ENCODE measurements around the gene PERM1. TPM values are rescaled to one million over a fixed set of nuclear protein-coding genes. Genes with fewer than 3 reads are reported as not detected.
"Not testable (repeated sequence)": the region's sequence is repeated elsewhere in the genome, so short reads cannot be mapped to it uniquely, and the experiment has no call there.

Gene PERM1
- total and polyA plus RNA-seq, 9 of the 15 experiments (the other 6 are each of a cell fraction or from before 2014, with no cell fraction given) = not detected

DNA sequence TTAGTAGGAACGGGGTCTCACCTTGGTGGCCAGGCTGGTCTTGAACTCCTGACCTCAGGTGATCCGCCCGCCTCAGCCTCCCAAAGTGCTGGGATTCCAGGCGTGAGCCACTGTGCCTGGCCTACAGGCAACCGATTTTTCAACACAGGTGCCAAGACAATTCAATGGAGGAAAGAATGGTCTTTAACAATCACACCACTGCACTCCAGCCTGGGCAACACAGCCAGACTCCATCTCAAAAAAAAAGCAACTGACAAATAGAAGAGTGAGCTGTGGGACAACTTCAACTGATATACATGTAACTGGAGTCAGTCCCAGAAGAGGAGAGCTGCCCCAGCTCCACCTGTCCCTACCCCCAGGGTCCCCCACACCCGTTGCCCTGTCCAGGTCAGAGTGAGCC is 12.7 kb upstream of the PERM1 start:
- FAIRE-seq; H3K9ac ChIP-seq (ENCODE audit: insufficient read depth in 1 of 2, low read depth in 2 of 2, low read length in 2 of 2); H3K27ac ChIP-seq (ENCODE audit: extremely low read depth, low read depth, low read length); BruUV-seq (replicated peaks); H4K20me1 ChIP-seq (replicated peaks; ENCODE audit: control insufficient read depth, insufficient read depth, low read length); H3K4me2 ChIP-seq (ENCODE audit: insufficient read depth, low read length); H2AFZ ChIP-seq (ENCODE audit: low read depth, low read length); H3K9me1 ChIP-seq (ENCODE audit: control insufficient read depth, insufficient read depth, low read length); ATAC-seq; H3K9me3 ChIP-seq (replicated peaks; ENCODE audit: control insufficient read depth, insufficient read depth, low read depth, low read length); H3K36me3 ChIP-seq (ENCODE audit: control insufficient read depth, insufficient read depth, low read length); H3K4me3 ChIP-seq; DNase-seq (ENCODE audit: extremely low read depth in 1 of 4, low spot score in 3 of 4); H3K79me2 ChIP-seq (ENCODE audit: control insufficient read depth, insufficient read depth, low read length); in situ Hi-C loops (cut with MboI); CTCF ChIA-PET (ENCODE audit: low intra/inter-chr PET ratio); intact Hi-C loops (cut with micrococcal nuclease): not testable (repeated sequence)
- H3K4me1 ChIP-seq (replicated peaks in 1 of 2; ENCODE audit: control insufficient read depth in 2 of 2, insufficient read depth in 2 of 2, low read length in 2 of 2) = peaks cover 0 to 45% of the 10 kb centered on the region in 2 experiments; a peak in 3 of 5 replicates
- WGBS (ENCODE audit: insufficient coverage, low coverage, missing lambda C conversion rate) = 19% methylated on average over 5 of the region's 6 CpGs
- peaks cover 2 to 15% of the 10 kb centered on the region in 2 experiments; a peak in 4 of 5 replicates for H3K27me3 ChIP-seq (ENCODE audit: control insufficient read depth in 2 of 2, insufficient read depth in 2 of 2, low read length in 2 of 2)
- TF ChIP-seq ZNF121 (CRISPR knock-in tag; conservative IDR thresholded peaks at IDR 0.05) = 0 out of 2 replicates have a peak, but pooled peaks have one; percentile 40
- POLR2A ChIA-PET = interaction anchor here (0.7 to 1.5 kb wide), 2 partner anchors 11 to 52 kb away, joined by 3 to 5 read pairs; no protein-coding TSS in a partner anchor

DNA sequence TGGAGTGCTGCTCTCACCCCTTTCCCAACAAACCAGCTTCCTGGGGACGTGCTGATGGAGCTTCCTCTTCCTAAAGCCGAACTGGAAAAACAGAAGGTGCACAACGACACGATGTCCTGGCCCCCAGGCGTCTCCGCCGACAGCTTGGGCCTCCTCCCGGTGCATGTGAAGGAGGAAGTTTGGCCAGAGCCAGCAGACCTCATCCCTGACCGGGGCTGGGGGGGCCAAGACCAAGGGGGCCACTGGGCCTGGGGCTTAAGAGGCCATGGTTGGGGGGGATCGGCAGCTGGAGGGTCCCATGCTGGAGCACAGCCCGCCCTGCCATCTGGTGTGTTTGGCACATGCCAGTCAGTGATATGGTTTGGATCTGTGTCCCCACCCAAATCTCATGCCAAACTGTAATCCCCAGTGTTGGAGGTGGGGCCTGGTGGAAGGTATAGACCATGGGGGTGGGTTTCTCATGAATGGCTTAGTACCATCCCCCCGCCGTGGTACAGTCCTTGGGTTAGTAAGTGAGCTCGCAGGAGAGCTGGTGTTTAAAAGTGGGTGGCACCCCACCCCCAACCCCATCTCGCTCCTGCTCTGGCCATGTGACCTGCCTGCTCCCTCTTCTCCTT is 11.6 kb upstream of the PERM1 start:
- Histone ChIP-seq H3K9ac (ENCODE audit: insufficient read depth in 1 of 2, low read depth in 2 of 2, low read length in 2 of 2) (no peak overlapping the region; a peak in 1 of 4 replicates), H3K36me3 (ENCODE audit: control insufficient read depth, insufficient read depth, low read length) (no peaks in the 10 kb centered on the region), H3K27ac (ENCODE audit: extremely low read depth, low read depth, low read length) (no peak overlapping the region), H4K20me1 (replicated peaks; ENCODE audit: control insufficient read depth, insufficient read depth, low read length) (peaks cover 9% of the 10 kb centered on the region; the same call in 1 of the 2 replicates), H3K9me3 (replicated peaks; ENCODE audit: control insufficient read depth, insufficient read depth, low read depth, low read length) (no peaks in the 10 kb centered on the region), H3K9me1 (ENCODE audit: control insufficient read depth, insufficient read depth, low read length) (no peaks in the 10 kb centered on the region), H3K27me3 (ENCODE audit: control insufficient read depth in 2 of 2, insufficient read depth in 2 of 2, low read length in 2 of 2) (peaks cover 10 to 18% of the 10 kb centered on the region in 2 experiments; a peak in 4 of 5 replicates), H3K4me2 (ENCODE audit: insufficient read depth, low read length) (no peak overlapping the region), H3K4me1 (replicated peaks in 1 of 2; ENCODE audit: control insufficient read depth in 2 of 2, insufficient read depth in 2 of 2, low read length in 2 of 2) (peaks cover 0 to 35% of the 10 kb centered on the region in 2 experiments; a peak in 3 of 5 replicates), H3K79me2 (ENCODE audit: control insufficient read depth, insufficient read depth, low read length) (no peaks in the 10 kb centered on the region), H2AFZ (ENCODE audit: low read depth, low read length) (no peak overlapping the region), H3K4me3 (no peak overlapping the region)
- ATAC-seq (no peak), DNase-seq (ENCODE audit: extremely low read depth in 1 of 4, low spot score in 3 of 4) (no peak), FAIRE-seq (no peak)
- no TSS peak for BruUV-seq (replicated peaks)
- WGBS (ENCODE audit: insufficient coverage, low coverage, missing lambda C conversion rate) = 12% methylated on average over 14 of the region's 15 CpGs
- intact Hi-C loops (cut with micrococcal nuclease) = no loop called here
- 0 out of 2 replicates have a peak, but pooled peaks have one; percentile 20 for TF ChIP-seq ZBTB7A (IDR thresholded peaks at IDR 0.05; ENCODE audit: borderline replicate concordance, control insufficient read depth, low read depth, low read length)
- no peak for TF ChIP-seq WHSC1 (IDR thresholded peaks at IDR 0.05; ENCODE audit: low read length)
- in situ Hi-C loops (cut with MboI) = no loop called here
- ChIA-PET POLR2A (interaction anchor here (1.1 to 1.4 kb wide), 2 partner anchors 12 to 13 kb away, joined by 4 to 7 read pairs; partner anchors contain the start of gene PERM1), CTCF (ENCODE audit: low intra/inter-chr PET ratio) (interaction anchor here (0.9 kb wide), 1 partner anchor 9 kb away, joined by 3 read pairs; no protein-coding TSS in a partner anchor)

Data from K562 (cell line).